ENCODE results near the gene SLC44A5. TPM values are rescaled to one million over a fixed set of nuclear protein-coding genes. Genes with fewer than 3 reads are reported as not detected.

Gene SLC44A5
- total RNA-seq, 1 donor from 2014 or later: 0.20 TPM

DNA sequence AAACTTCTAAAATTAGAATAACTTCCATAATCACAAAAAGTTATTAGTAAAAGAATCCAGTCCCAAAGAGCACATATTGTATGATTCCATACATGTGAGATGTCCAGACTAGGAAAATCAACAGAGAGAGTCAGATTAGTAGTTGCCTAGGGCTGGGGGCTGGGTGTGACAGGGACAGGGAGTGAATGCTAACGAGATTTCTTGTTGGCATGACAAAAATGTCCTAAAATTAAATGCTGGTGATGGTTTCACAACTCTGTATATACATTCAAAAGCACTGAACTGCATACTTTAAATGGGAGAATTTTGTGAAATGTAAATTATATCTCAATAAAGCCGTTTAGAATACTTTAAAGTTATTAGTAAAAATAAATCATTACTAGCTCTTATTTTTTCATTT is 92.2 kb downstream of the SLC44A5 start:
- no peaks in the 10 kb centered on the region for H3K36me3 Mint-ChIP-seq (ENCODE audit: low read depth)
- H3K27ac Mint-ChIP-seq (ENCODE audit: unreplicated experiment): no peak overlapping the region
- TF ChIP-seq, protein P1, sequence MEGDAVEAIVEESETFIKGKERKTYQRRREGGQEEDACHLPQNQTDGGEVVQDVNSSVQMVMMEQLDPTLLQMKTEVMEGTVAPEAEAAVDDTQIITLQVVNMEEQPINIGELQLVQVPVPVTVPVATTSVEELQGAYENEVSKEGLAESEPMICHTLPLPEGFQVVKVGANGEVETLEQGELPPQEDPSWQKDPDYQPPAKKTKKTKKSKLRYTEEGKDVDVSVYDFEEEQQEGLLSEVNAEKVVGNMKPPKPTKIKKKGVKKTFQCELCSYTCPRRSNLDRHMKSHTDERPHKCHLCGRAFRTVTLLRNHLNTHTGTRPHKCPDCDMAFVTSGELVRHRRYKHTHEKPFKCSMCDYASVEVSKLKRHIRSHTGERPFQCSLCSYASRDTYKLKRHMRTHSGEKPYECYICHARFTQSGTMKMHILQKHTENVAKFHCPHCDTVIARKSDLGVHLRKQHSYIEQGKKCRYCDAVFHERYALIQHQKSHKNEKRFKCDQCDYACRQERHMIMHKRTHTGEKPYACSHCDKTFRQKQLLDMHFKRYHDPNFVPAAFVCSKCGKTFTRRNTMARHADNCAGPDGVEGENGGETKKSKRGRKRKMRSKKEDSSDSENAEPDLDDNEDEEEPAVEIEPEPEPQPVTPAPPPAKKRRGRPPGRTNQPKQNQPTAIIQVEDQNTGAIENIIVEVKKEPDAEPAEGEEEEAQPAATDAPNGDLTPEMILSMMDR (IDR thresholded peaks at IDR 0.05): no peak
- H3K27me3 Mint-ChIP-seq (ENCODE audit: low read depth): peaks cover 12% of the 10 kb centered on the region
- no peak overlapping the region for H3K4me3 Mint-ChIP-seq (ENCODE audit: unreplicated experiment)
- DNase-seq (ENCODE audit: low spot score): no peak
- no peaks in the 10 kb centered on the region for H3K9me3 Mint-ChIP-seq (ENCODE audit: low read depth)
- H3K4me1 Mint-ChIP-seq (ENCODE audit: low read depth): peaks cover 7% of the 10 kb centered on the region

DNA sequence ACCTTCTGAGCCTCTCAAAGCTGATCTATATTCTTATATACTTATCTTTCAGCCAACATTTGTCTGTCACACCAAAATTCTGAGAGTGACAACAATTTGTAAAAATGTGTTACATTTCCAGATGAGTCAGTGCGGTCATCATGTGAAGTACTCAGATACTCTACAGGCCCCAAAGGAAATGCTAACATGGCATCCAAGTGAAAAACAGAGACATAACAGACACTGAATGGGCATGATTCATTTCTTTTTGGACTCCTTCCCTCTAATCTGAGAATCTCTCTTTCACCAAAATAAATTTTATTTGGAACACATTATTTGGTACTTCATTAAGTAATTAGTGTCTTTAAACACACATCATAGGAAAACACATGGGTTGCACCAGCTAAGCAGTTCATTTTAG is 96.6 kb downstream of the SLC44A5 start:
- H3K9me3 Mint-ChIP-seq (ENCODE audit: low read depth): no peaks in the 10 kb centered on the region
- no peak for DNase-seq (ENCODE audit: low spot score)
- H3K4me1 Mint-ChIP-seq (ENCODE audit: low read depth): no peaks in the 10 kb centered on the region
- H3K4me3 Mint-ChIP-seq (ENCODE audit: unreplicated experiment): no peak overlapping the region
- TF ChIP-seq, protein P1 (IDR thresholded peaks at IDR 0.05): no peak
- H3K36me3 Mint-ChIP-seq (ENCODE audit: low read depth): no peaks in the 10 kb centered on the region
- H3K27ac Mint-ChIP-seq (ENCODE audit: unreplicated experiment): no peak overlapping the region
- H3K27me3 Mint-ChIP-seq (ENCODE audit: low read depth): peaks cover 7% of the 10 kb centered on the region

DNA sequence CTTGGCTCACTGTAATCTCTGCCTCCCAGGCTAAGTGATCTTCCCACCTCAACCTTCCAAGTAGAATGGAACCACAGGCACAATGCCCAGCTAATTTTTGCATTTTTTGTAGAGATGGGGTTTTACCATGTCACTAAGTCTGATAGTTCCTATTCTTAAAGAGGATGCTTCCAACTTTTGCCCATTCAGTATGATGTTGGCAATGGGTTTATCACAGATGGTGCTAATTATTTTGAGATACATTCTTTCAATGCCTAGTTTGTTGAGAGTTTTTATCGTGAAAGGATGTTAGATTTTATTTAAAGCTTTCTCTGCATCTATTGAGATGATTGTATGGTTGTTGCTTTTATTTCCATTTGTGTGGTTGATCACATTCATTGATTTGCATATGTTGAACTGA is 103.9 kb downstream of the SLC44A5 start:
- Mint-ChIP-seq H3K4me1 (ENCODE audit: low read depth) (no peaks in the 10 kb centered on the region), H3K36me3 (ENCODE audit: low read depth) (no peaks in the 10 kb centered on the region), H3K4me3 (ENCODE audit: unreplicated experiment) (no peak overlapping the region), H3K27me3 (ENCODE audit: low read depth) (no peaks in the 10 kb centered on the region), H3K27ac (ENCODE audit: unreplicated experiment) (no peak overlapping the region), H3K9me3 (ENCODE audit: low read depth) (no peaks in the 10 kb centered on the region)
- TF ChIP-seq, protein P1 (IDR thresholded peaks at IDR 0.05): no peak
- DNase-seq (ENCODE audit: low spot score): no peak

DNA sequence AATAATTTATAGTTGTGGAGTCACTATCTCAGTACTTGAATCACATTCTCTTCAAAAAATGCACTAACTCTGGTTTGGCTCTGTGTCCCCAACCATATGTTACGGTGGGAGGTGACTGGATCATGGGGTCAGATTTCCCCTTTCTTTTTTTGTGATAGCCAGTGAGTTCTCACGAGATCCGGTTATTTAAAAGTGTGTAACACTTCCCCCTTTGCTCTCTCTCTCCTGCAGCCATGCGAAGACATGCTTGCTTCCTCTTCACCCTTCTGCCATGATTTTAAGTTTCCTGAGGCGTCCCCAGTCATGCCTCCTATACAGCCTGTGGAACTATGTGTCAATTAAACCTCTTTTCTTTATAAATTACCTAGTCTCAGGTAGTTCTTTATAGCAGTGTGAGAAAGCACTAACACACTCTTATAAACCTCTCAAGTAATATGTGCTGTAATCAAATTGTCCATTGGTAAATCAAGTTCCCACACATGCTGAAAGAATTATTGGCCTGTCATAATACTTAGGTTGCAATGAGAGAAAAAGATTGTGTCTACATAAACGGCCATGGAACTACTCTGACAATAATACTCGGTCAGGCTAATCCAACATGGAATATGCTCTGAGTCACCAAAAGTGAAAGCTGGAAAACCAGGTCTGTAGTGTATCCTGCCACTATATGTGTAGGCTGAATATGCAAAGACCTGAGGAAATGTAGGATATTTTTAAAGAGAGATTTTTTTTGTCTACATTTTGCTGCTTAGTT is 107.5 kb downstream of the SLC44A5 start:
- TF ChIP-seq, protein P1 (IDR thresholded peaks at IDR 0.05): no peak
- Mint-ChIP-seq H3K4me1 (ENCODE audit: low read depth) (no peaks in the 10 kb centered on the region), H3K27ac (ENCODE audit: unreplicated experiment) (no peak overlapping the region), H3K27me3 (ENCODE audit: low read depth) (no peaks in the 10 kb centered on the region), H3K36me3 (ENCODE audit: low read depth) (no peaks in the 10 kb centered on the region), H3K4me3 (ENCODE audit: unreplicated experiment) (no peak overlapping the region), H3K9me3 (ENCODE audit: low read depth) (no peaks in the 10 kb centered on the region)
- DNase-seq (ENCODE audit: low spot score): no peak

DNA sequence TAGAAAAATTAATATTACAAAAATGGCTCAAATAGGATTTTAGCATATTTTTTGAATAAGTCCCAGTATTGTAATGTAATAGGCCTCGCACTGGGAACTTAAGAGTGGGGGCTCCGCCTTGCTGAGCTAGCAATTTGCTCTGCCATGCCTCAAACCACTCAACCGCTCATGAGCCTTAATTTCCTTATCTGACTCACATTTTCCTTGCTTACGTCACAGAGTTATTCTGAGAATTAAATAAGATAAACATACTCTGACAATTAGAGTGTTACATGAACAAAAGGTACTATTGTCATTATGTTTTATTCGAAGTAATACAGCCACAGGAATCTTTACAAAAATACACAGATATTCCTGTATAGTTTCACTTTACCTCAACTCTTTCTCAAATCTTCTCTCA is 108.1 kb downstream of the SLC44A5 start:
- TF ChIP-seq, protein P1 (IDR thresholded peaks at IDR 0.05): no peak
- no peak for DNase-seq (ENCODE audit: low spot score)
- H3K27me3 Mint-ChIP-seq (ENCODE audit: low read depth): no peaks in the 10 kb centered on the region
- no peaks in the 10 kb centered on the region for H3K4me1 Mint-ChIP-seq (ENCODE audit: low read depth)
- H3K4me3 Mint-ChIP-seq (ENCODE audit: unreplicated experiment): no peak overlapping the region
- H3K36me3 Mint-ChIP-seq (ENCODE audit: low read depth): no peaks in the 10 kb centered on the region
- H3K9me3 Mint-ChIP-seq (ENCODE audit: low read depth): no peaks in the 10 kb centered on the region
- H3K27ac Mint-ChIP-seq (ENCODE audit: unreplicated experiment): no peak overlapping the region

All from chondrocyte (in vitro differentiated cells).